Ascending aorta (tissue), 2 donors: ENCODE measurements around the gene SERPING1. TPM values are rescaled to one million over a fixed set of nuclear protein-coding genes. Genes with fewer than 3 reads are reported as not detected.

ENCODE experiments used
- DNase-seq, 2 donors: peaks; one replicate each; pipeline ENCODE4 v3.0.0-alpha.2; 2019; ENCODE audit warnings: low spot score in 2 of 2
- H3K27ac ChIP-seq, 2 donors: fragments of 200-600 bp; sonication (generic); one replicate each; pipeline ENCODE4 v1.5.1; 2016 to 2017; ENCODE audit warnings: mild to moderate bottlenecking in 1 of 2
- H3K27me3 ChIP-seq: fragments of 200-600 bp; sonication (generic); one replicate; pipeline ENCODE4 v1.5.1; 2017
- H3K36me3 ChIP-seq, 2 donors: fragments of 200-600 bp; sonication (generic); one replicate each; pipeline ENCODE4 v1.5.1; 2016
- H3K4me1 ChIP-seq, 2 donors: fragments of 200-600 bp; sonication (generic); one replicate each; pipeline ENCODE4 v1.5.1; 2016 to 2017; ENCODE audit warnings: mild to moderate bottlenecking in 1 of 2
- H3K4me3 ChIP-seq, 2 donors: fragments of 200-600 bp; sonication (generic); one replicate each; pipeline ENCODE4 v1.5.1; 2016 to 2017; ENCODE audit warnings: mild to moderate bottlenecking in 1 of 2
- H3K9me3 ChIP-seq, 2 donors: fragments of 200-600 bp; sonication (generic); one replicate each; pipeline ENCODE4 v1.5.1; 2016
- CTCF ChIP-seq, 3 experiments: fragments of 200-600 bp in 2 of 3; fragments of 450-650 bp in 1 of 3; sonication (generic) in 2 of 3; IDR thresholded peaks; one replicate each; pipeline ENCODE4 v1.5.1; 2016 to 2019; ENCODE audit warnings: antibody characterized with exemption in 3 of 3, mild to moderate bottlenecking in 1 of 3, moderate library complexity in 1 of 3
- intact Hi-C: fragments of 100-400 bp; cut with DNase I; formaldehyde crosslinking; loops from one replicate; pipeline ENCODE4 v1.15.1; 2023
- total RNA-seq: library from RNA; depleted of rRNA; stranded (reverse); fragments of >200 nt; gene quantifications from one replicate; pipeline ENCODE4 v1.1.0, GENCODE V29; 2016

The SERPING1 gene
- total RNA-seq, 1 donor from 2014 or later: 607 TPM

- H3K4me1 ChIP-seq: no peaks in the 10 kb centered on the region
- H3K9me3 ChIP-seq: no peaks in the 10 kb centered on the region
- intact Hi-C loops: no loop called here
- H3K27me3 ChIP-seq: no peaks in the 10 kb centered on the region
- H3K4me3 ChIP-seq: no peak overlapping the region
- H3K27ac ChIP-seq: no peak overlapping the region
- no peak for TF ChIP-seq CTCF (IDR thresholded peaks at IDR 0.05)
- no peak for DNase-seq
- H3K36me3 ChIP-seq: no peaks in the 10 kb centered on the region
These were observed 13.1 kb upstream of the SERPING1 start for GRCh38 chr11:57584341-57584740.

GRCh38 chr11:57585301-57585700, 12.2 kb upstream of the SERPING1 start:
- no peak for DNase-seq
- H3K27ac ChIP-seq: no peak overlapping the region
- no peaks in the 10 kb centered on the region for H3K27me3 ChIP-seq
- H3K4me1 ChIP-seq: no peaks in the 10 kb centered on the region
- no peaks in the 10 kb centered on the region for H3K9me3 ChIP-seq
- H3K36me3 ChIP-seq: no peaks in the 10 kb centered on the region
- no peak for TF ChIP-seq CTCF (IDR thresholded peaks at IDR 0.05)
- H3K4me3 ChIP-seq: no peak overlapping the region
- intact Hi-C loops: no loop called here

GRCh38 chr11:57586711-57587245, 10.7 kb upstream of the SERPING1 start:
- no peaks in the 10 kb centered on the region for H3K9me3 ChIP-seq
- no peak overlapping the region for H3K4me3 ChIP-seq
- no peaks in the 10 kb centered on the region for H3K36me3 ChIP-seq
- no peak overlapping the region for H3K27ac ChIP-seq
- intact Hi-C loops: no loop called here
- no peaks in the 10 kb centered on the region for H3K4me1 ChIP-seq
- TF ChIP-seq CTCF (IDR thresholded peaks at IDR 0.05): no peak
- DNase-seq: no peak
- H3K27me3 ChIP-seq: no peaks in the 10 kb centered on the region

- no peak for DNase-seq
- H3K4me3 ChIP-seq: no peak overlapping the region
- no peaks in the 10 kb centered on the region for H3K27me3 ChIP-seq
- no peak for TF ChIP-seq CTCF (IDR thresholded peaks at IDR 0.05)
- H3K4me1 ChIP-seq: no peaks in the 10 kb centered on the region
- intact Hi-C loops: no loop called here
- no peaks in the 10 kb centered on the region for H3K9me3 ChIP-seq
- no peak overlapping the region for H3K27ac ChIP-seq
- H3K36me3 ChIP-seq: no peaks in the 10 kb centered on the region
These were observed 9.3 kb upstream of the SERPING1 start for GRCh38 chr11:57588046-57588710.

GRCh38 chr11:57596266-57596885, 1.1 kb upstream of the SERPING1 start:
- DNase-seq: no peak
- Histone ChIP-seq H3K27me3 (no peaks in the 10 kb centered on the region), H3K27ac (peak overlapping the region; percentile 95 to 97), H3K9me3 (no peaks in the 10 kb centered on the region), H3K4me3 (peak overlapping the region in 1 of 2 donors; percentile 72), H3K4me1 (peaks cover 0 to 9% of the 10 kb centered on the region in 2 donors), H3K36me3 (peaks cover 0 to 2% of the 10 kb centered on the region in 2 donors)
- intact Hi-C loops: loop anchor here (2.0 to 5.0 kb wide), 3 partner anchors 42 to 981 kb away; partner anchors contain the start of genes LPXN, SLC43A3 and ZFP91
- TF ChIP-seq CTCF (IDR thresholded peaks at IDR 0.05): no peak
